Measurements from ENCODE around the gene AMBRA1. TPM values are rescaled to one million over a fixed set of nuclear protein-coding genes. Genes with fewer than 3 reads are reported as not detected.
"Not testable (repeated sequence)": the region's sequence is repeated elsewhere in the genome, so short reads cannot be mapped to it uniquely, and the experiment has no call there.

AMBRA1 gene
- total and polyA plus RNA-seq, 8 donors: 4.6 to 59.4 (median 23.3) TPM

DNA sequence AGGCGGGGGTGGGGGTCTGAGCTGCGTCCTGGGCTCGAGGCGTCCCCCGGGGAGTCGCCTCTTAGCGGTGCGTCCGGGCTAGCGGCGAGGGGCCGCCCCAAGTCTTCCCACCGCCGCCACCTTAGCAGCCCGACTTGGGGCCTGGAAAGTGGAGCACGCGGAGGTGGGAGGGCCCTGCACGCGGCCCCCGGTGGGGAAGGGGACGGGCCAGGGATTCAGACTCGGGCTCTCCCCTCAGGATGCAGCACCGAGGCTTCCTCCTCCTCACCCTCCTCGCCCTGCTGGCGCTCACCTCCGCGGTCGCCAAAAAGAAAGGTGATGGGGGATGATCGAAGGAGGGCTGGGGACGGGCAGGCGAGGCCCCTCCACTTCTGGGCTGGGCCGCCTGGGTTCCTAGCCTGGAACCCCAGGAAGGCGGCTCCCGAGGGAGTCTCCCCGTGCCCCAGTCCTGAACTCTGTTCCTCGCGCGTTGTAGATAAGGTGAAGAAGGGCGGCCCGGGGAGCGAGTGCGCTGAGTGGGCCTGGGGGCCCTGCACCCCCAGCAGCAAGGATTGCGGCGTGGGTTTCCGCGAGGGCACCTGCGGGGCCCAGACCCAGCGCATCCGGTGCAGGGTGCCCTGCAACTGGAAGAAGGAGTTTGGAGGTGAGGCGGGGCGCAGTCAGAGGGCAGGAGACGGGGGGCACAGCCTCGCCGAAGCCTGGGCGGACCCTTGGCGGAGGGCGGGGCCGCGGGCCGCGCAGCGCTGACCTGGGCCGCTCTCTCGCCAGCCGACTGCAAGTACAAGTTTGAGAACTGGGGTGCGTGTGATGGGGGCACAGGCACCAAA is 211.8 kb downstream of the AMBRA1 start:
- Histone ChIP-seq H3K4me1 (peaks cover 21 to 50% (median 35%) of the 10 kb centered on the region in 4 donors), H3K36me3 (peaks cover 5 to 17% (median 15%) of the 10 kb centered on the region in 4 donors), H3K27ac (peak overlapping the region in 4 of 5 donors; percentile 46 to 93 (median 82)), H3K9me3 (no peaks in the 10 kb centered on the region), H3K4me3 (peak overlapping the region; percentile 62 to 73 (median 66)), H3K27me3 (peaks cover 0 to 61% (median 4%) of the 10 kb centered on the region in 3 donors)
- peak in 1 of 2 donors; percentile 70 for DNase-seq
- intact Hi-C loops (cut with DNase I; ENCODE audit: low total_unique reads): no loop called here
- TF ChIP-seq POLR2AphosphoS5 (IDR thresholded peaks at IDR 0.05): no peak
- no peak for TF ChIP-seq CTCF (IDR thresholded peaks at IDR 0.05)
- no peak for TF ChIP-seq EP300 (IDR thresholded peaks at IDR 0.05)
- TF ChIP-seq POLR2A (IDR thresholded peaks at IDR 0.05): no peak
- 1 to 3% (median 1%) methylated on average over 18 to 66 of the region's 66 CpGs for WGBS, 5 donors

GRCh38 chr11:46381048-46381818 is 212.6 kb downstream of the AMBRA1 start, which contains the start of gene MDK:
Gene MDK, plus strand, starts transcription at chr11:46381669. Its CDS starts 389 bp downstream, at chr11:46382058.
- peaks cover 12 to 25% (median 23%) of the 10 kb centered on the region in 4 donors for H3K36me3 ChIP-seq
- no peaks in the 10 kb centered on the region for H3K9me3 ChIP-seq
- peak within 1 kb of the TSS; percentile 46 to 93 (median 81) for H3K27ac ChIP-seq
- H3K4me1 ChIP-seq: peaks cover 21 to 50% (median 35%) of the 10 kb centered on the region in 4 donors
- no peak for TF ChIP-seq EP300 (IDR thresholded peaks at IDR 0.05)
- intact Hi-C loops (cut with DNase I; ENCODE audit: low total_unique reads): no loop called here
- H3K4me3 ChIP-seq: peak within 1 kb of the TSS; percentile 62 to 73 (median 66)
- H3K27me3 ChIP-seq: peaks cover 0 to 53% (median 0%) of the 10 kb centered on the region in 3 donors
- WGBS, 5 donors: 0 to 1% (median 0%) methylated on average over 15 to 92 of the region's 96 CpGs
- peak; percentile 48 to 88 for DNase-seq

GRCh38 chr11:46380340-46381047 is 213.3 kb downstream of the AMBRA1 start:
- H3K36me3 ChIP-seq: peaks cover 20 to 32% (median 31%) of the 10 kb centered on the region in 4 donors
- TF ChIP-seq POLR2A (IDR thresholded peaks at IDR 0.05): no peak
- TF ChIP-seq EP300 (IDR thresholded peaks at IDR 0.05): no peak
- TF ChIP-seq CTCF (IDR thresholded peaks at IDR 0.05): no peak
- TF ChIP-seq POLR2AphosphoS5 (IDR thresholded peaks at IDR 0.05): no peak
- peak overlapping the region; percentile 62 to 73 (median 66) for H3K4me3 ChIP-seq
- 0 to 2% (median 1%) methylated on average over 38 to 45 of the region's 45 CpGs for WGBS, 5 donors
- no peaks in the 10 kb centered on the region for H3K9me3 ChIP-seq
- intact Hi-C loops (cut with DNase I; ENCODE audit: low total_unique reads): no loop called here
- H3K27me3 ChIP-seq: peaks cover 0 to 46% (median 0%) of the 10 kb centered on the region in 3 donors
- peaks cover 21 to 50% (median 35%) of the 10 kb centered on the region in 4 donors for H3K4me1 ChIP-seq
- peak overlapping the region; percentile 46 to 93 (median 81) for H3K27ac ChIP-seq
- DNase-seq: peak; percentile 80 to 90

GRCh38 chr11:46379482-46380293 is 214.1 kb downstream of the AMBRA1 start:
- intact Hi-C loops (cut with DNase I; ENCODE audit: low total_unique reads); H3K9me3 ChIP-seq: not testable (repeated sequence)
- TF ChIP-seq POLR2AphosphoS5 (IDR thresholded peaks at IDR 0.05): peak in 1 of 3 donors; percentile 18
- Histone ChIP-seq H3K36me3 (peaks cover 28 to 40% (median 39%) of the 10 kb centered on the region in 4 donors), H3K27ac (peak overlapping the region; percentile 46 to 93 (median 81)), H3K27me3 (peaks cover 0 to 38% (median 0%) of the 10 kb centered on the region in 3 donors), H3K4me1 (peaks cover 21 to 50% (median 35%) of the 10 kb centered on the region in 4 donors), H3K4me3 (peak overlapping the region; percentile 62 to 73 (median 66))
- 39 to 53% (median 47%) methylated on average over 17 to 33 of the region's 36 CpGs for WGBS, 5 donors
- DNase-seq: peak; percentile 68 to 85
